ENCODE data around the gene SLC44A3.

The SLC44A3 gene

GRCh38 chr1:94806441-94806871 is 13.7 kb upstream of the SLC44A3 start:
- no peak for TF ChIP-seq CTCF (IDR thresholded peaks at IDR 0.05; ENCODE audit: borderline replicate concordance, insufficient read depth, low read depth, low read length)

GRCh38 chr1:94807742-94808491 is 12.2 kb upstream of the SLC44A3 start:
- no peak for TF ChIP-seq CTCF (IDR thresholded peaks at IDR 0.05; ENCODE audit: borderline replicate concordance, insufficient read depth, low read depth, low read length)

More at GRCh38 chr1:94806441-94806871, 13.7 kb upstream of the SLC44A3 start:
- H3K4me3 ChIP-seq (ENCODE audit: low read depth, low read length), result no peak overlapping the region

GRCh38 chr1:94808669-94809068 is 11.5 kb upstream of the SLC44A3 start:
- no peak overlapping the region for H3K4me3 ChIP-seq (ENCODE audit: low read depth, low read length)
- no peak for TF ChIP-seq CTCF (IDR thresholded peaks at IDR 0.05; ENCODE audit: borderline replicate concordance, insufficient read depth, low read depth, low read length)

More at GRCh38 chr1:94807742-94808491, 12.2 kb upstream of the SLC44A3 start:
- no peak overlapping the region for H3K4me3 ChIP-seq (ENCODE audit: low read depth, low read length)

- no peak for TF ChIP-seq CTCF (IDR thresholded peaks at IDR 0.05; ENCODE audit: borderline replicate concordance, insufficient read depth, low read depth, low read length)
- H3K4me3 ChIP-seq (ENCODE audit: low read depth, low read length), result no peak overlapping the region
These were observed 7.2 kb upstream of the SLC44A3 start for GRCh38 chr1:94812985-94813384.

- no peak overlapping the region for H3K4me3 ChIP-seq (ENCODE audit: low read depth, low read length)
- TF ChIP-seq CTCF (IDR thresholded peaks at IDR 0.05; ENCODE audit: borderline replicate concordance, insufficient read depth, low read depth, low read length), result no peak
These were observed 4.1 kb upstream of the SLC44A3 start for GRCh38 chr1:94816030-94816429.

GRCh38 chr1:94817712-94818111 is 2.4 kb upstream of the SLC44A3 start:
- H3K4me3 ChIP-seq (ENCODE audit: low read depth, low read length), result no peak overlapping the region
- no peak for TF ChIP-seq CTCF (IDR thresholded peaks at IDR 0.05; ENCODE audit: borderline replicate concordance, insufficient read depth, low read depth, low read length)

Measured in GM12875 (cell line).